ENCODE results near the gene CCDC87.

DNA sequence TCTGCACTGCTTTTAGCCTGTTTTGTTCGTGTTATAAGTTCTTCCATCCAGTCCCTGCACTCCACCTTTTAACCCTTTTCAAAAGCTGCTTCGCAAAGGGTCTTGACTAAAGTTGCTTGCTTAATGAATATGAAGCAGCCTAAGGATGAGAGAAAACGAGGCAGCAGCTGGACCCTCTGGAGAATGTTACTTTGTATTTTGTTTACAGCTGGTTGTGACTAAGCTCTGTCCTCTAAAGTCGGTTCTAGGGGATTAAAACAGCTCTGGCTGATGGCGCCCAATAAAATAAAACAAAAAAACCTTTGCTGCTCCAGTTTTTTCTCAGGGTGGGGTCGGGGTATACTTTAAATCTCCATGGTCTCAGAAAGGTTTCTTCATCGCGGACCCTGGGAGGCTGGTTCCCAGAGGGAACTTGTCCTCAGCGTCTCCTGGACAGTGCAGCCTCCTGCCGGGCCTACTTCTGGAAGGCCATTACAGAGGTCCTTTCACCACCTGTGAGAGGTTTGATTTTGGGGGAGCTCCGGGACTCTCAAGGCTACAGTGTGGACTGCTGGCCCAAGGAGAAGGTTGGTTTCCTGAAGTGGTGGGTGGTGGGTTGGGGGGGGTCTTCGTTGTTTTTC is 44.8 kb upstream of the CCDC87 start:
- TF ChIP-seq, protein P1, sequence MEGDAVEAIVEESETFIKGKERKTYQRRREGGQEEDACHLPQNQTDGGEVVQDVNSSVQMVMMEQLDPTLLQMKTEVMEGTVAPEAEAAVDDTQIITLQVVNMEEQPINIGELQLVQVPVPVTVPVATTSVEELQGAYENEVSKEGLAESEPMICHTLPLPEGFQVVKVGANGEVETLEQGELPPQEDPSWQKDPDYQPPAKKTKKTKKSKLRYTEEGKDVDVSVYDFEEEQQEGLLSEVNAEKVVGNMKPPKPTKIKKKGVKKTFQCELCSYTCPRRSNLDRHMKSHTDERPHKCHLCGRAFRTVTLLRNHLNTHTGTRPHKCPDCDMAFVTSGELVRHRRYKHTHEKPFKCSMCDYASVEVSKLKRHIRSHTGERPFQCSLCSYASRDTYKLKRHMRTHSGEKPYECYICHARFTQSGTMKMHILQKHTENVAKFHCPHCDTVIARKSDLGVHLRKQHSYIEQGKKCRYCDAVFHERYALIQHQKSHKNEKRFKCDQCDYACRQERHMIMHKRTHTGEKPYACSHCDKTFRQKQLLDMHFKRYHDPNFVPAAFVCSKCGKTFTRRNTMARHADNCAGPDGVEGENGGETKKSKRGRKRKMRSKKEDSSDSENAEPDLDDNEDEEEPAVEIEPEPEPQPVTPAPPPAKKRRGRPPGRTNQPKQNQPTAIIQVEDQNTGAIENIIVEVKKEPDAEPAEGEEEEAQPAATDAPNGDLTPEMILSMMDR (IDR thresholded peaks at IDR 0.05) = no peak
- no peak for TF ChIP-seq POLR2A (IDR thresholded peaks at IDR 0.05)
